GM12801 (cell line): ENCODE measurements around the gene DOCK3.

Experiments
- TF ChIP-seq, protein P1 (sequence below): IDR thresholded peaks from one replicate; pipeline ENCODE4 v1.5.1; 2011; ENCODE audit warnings: control low read depth; ENCODE audit not compliant: insufficient read length; ENCODE audit errors: extremely low read depth

Gene DOCK3

DNA sequence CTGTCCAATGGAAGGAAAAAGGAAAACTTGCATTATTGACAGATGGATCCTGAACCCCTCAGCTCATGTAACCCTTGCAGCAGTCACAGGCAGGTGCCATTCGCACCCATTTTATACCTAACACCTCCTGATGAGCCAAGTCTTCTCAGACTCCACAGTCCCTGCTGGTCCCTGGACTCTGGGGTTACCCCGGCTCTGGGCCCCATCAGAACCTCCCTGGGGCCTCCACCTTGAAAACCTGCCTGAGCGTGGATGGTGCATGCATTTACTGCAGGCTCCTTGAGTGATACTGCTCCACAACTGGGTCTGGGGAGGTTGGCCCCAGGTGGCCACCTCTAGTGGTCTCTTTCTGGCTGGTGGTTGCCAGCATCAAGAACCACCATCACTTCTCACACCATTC lies 15.9 kb upstream of the DOCK3 start:
- TF ChIP-seq, protein P1, sequence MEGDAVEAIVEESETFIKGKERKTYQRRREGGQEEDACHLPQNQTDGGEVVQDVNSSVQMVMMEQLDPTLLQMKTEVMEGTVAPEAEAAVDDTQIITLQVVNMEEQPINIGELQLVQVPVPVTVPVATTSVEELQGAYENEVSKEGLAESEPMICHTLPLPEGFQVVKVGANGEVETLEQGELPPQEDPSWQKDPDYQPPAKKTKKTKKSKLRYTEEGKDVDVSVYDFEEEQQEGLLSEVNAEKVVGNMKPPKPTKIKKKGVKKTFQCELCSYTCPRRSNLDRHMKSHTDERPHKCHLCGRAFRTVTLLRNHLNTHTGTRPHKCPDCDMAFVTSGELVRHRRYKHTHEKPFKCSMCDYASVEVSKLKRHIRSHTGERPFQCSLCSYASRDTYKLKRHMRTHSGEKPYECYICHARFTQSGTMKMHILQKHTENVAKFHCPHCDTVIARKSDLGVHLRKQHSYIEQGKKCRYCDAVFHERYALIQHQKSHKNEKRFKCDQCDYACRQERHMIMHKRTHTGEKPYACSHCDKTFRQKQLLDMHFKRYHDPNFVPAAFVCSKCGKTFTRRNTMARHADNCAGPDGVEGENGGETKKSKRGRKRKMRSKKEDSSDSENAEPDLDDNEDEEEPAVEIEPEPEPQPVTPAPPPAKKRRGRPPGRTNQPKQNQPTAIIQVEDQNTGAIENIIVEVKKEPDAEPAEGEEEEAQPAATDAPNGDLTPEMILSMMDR: no peak

DNA sequence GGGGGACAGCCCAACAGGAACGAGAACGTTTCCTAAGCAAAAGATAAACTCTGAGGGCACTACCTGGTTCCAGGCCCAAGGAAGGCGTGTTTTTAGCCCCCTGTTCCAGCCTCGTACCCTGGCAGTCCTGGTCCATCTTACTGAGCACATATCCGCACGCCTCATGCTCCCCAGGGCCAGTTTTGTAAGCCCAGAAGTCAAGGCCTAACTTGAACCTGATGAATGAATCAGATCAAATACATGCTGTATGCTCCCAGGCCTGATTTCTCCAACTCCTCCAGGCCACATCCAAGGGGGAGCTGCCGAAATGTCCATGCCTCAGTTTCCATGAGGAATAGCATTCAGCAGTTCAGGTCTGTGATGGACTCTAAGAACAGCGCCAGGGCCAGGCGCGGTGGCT lies 14.3 kb upstream of the DOCK3 start:
- TF ChIP-seq, protein P1: no peak

DNA sequence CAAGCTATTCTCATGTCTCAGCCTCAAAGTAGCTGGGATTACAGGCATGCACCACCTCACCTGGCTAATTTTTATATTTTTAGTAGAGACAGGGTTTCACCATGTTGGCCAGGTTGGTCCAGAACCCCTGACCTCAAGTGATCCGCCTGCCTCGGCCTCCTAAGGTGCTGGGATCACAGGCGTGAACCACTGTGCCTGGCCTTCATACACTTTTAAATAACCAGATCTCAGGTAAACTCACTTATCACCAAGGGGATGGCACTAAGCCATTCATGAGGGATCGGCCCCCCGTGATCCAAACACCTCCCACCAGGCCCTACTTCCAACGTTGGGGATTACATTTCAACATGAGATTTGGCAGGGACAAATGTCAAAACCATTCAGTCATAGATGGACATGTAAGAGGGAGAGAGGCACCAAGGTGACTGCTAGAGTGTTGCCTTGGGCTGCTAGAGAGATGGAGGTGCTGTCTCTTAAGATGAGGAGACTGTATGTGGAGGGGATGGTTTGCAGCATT lies 13.3 kb upstream of the DOCK3 start:
- TF ChIP-seq, protein P1: no peak

DNA sequence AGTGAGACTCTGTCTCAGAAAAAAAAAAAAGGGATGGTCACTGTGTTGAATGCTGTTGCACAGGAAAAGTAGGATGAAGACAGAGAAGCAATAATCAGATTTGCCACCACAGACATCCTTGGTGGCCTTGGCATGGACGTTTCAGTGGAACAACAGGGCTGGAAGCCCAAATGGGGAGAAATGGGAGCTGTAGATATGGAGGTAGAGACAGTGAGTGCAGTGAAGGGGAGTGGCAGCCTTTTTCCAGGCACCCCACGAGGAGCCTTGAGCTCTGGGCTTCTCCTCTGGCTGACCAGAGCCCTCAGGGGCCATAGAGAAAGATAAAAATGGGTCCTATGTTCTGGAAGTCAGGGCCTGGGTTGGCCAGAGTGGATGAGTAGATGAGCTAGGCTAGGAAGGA lies 12.3 kb upstream of the DOCK3 start:
- TF ChIP-seq, protein P1: no peak

DNA sequence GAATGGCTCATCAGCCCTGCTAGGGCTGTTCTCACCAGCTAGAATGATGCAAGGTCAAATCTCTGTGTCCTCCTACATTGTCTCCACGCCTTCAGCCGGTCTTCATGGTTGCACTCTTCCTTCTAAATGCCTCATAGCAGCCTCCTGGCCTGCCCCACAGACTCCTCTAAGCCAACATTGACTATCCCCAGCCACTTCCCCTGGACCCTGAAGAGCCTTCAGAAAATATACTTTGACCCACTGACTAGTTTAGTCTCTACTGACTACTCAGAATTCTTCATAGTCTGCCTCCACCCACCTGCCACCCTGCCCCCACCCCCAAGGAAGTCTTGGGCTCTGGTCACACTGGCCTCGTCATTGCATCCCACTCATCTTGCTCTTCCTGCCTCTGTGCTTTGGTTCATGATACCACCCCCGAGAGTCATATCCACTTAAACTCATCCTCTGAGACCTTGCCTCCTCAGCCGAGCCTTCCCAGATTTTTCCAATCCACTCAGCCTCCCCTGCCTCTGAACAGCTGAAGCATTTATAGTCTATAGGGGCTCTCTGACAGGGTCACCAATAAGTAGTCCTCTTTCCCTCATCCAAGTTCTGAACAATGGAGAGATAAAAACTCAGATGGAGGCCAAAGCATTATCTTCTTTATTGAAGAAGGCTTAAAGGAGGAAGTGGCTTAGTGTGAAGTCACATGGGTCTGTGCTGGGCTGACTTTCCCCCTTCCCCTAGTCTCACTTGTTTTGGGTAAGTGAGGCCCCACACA lies 9.5 kb upstream of the DOCK3 start:
- TF ChIP-seq, protein P1: no peak

DNA sequence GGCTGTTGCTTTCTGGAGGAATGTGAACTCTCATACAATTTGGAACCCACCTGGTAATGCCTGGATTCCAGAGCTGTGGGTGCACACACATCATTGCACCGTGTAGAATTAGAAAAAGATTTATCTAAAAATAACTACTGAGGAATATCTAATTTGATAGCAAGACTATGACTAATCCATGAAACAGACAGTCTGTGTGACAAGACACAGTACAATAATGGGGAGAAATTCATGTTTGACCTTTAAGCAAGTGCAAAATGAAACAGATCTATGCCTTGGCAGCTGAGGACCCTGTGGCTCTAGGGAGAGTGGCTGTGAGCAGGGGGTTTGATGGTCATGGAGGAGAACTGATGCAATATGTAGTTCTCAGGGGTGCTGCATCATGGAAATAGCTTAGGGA lies 7.9 kb upstream of the DOCK3 start:
- TF ChIP-seq, protein P1: no peak

DNA sequence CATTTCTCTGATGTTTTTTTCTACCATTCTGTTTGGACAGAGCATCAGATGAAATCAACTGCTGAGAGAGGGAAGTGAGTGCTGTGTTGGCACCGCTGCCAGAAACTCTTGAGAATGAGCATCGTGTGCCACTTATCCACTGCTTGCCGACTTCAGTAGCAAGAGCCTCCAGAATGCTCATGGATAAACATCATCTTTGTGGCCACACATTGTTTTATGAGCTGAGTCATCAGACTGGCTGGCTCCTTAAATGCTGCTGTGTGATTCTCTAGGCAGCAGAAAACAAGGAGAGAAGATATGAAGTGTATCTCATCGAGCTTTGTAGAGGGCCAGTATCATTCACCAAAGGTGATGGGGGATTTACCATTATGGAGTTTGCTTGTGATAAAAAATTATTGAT lies 3.4 kb upstream of the DOCK3 start:
- TF ChIP-seq, protein P1: no peak
